Nephron (organoid): Measurements from ENCODE around the gene ANAPC16.

Experiments
- H3K27ac Mint-ChIP-seq, 3 experiments: 2 replicates each; pipeline ENCODE4 v1.8.0; 2020; ENCODE audit warnings: mixed read lengths in 3 of 3, mild to moderate bottlenecking in 2 of 3, moderate library complexity in 1 of 3
- H3K27me3 Mint-ChIP-seq: 2 replicates; pipeline ENCODE4 v1.8.0; 2021; ENCODE audit warnings: low read depth, mild to moderate bottlenecking, moderate library complexity, mixed read lengths
- H3K36me3 Mint-ChIP-seq: 2 replicates; pipeline ENCODE4 v1.8.0; 2020; ENCODE audit warnings: low read depth, mixed read lengths
- H3K4me1 Mint-ChIP-seq: 2 replicates; pipeline ENCODE4 v1.8.0; 2020; ENCODE audit warnings: mixed read lengths
- H3K4me3 Mint-ChIP-seq, 3 experiments: 2 replicates each; pipeline ENCODE4 v1.8.0; 2020; ENCODE audit warnings: mild to moderate bottlenecking in 3 of 3, mixed read lengths in 3 of 3, moderate library complexity in 2 of 3
- H3K9me3 Mint-ChIP-seq: 2 replicates; pipeline ENCODE4 v1.8.0; 2020; ENCODE audit warnings: mixed read lengths
- TF ChIP-seq, protein P1 (sequence below), 3 experiments: fragments of 200-600 bp; sonication (generic); IDR thresholded peaks; one replicate each; pipeline ENCODE4 v1.5.0; 2021; ENCODE audit warnings: antibody characterized with exemption in 3 of 3; ENCODE audit not compliant: unreplicated experiment in 3 of 3

The ANAPC16 gene

DNA sequence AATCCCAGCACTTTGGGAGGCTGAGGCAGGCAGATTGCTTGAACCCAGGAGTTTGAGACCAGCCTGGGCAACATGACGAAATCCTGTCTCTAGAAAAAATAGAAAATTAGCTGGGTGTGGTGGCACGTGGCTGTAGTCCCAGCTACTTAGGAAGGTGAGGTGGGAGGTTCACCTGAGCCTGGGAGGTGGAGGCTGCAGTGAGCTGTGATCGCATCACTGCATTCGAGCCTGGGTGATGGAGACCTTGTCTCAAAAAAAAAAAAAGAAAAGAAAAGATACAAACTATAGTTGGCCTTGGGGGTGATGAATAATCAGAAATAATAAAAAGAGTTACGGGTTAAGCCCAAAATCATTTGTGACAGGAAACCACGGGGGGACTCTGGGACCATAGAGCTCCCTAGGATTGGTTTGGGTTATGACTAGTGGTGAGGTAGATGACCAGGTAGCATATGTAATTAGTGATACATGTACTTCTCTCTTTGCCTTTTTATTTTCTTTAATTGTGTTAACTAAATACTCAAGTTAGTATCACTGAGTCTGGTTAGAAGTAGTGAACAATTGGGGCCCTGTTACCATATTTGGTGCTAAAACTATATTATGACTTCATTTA is 10.7 kb downstream of the ANAPC16 start:
- Mint-ChIP-seq H3K36me3 (peaks cover 32% of the 10 kb centered on the region), H3K27me3 (no peaks in the 10 kb centered on the region), H3K4me1 (peaks cover 39% of the 10 kb centered on the region), H3K4me3 (no peak overlapping the region), H3K27ac (peak overlapping the region; percentile 22 to 60 (median 37)), H3K9me3 (no peaks in the 10 kb centered on the region)
- TF ChIP-seq, protein P1, sequence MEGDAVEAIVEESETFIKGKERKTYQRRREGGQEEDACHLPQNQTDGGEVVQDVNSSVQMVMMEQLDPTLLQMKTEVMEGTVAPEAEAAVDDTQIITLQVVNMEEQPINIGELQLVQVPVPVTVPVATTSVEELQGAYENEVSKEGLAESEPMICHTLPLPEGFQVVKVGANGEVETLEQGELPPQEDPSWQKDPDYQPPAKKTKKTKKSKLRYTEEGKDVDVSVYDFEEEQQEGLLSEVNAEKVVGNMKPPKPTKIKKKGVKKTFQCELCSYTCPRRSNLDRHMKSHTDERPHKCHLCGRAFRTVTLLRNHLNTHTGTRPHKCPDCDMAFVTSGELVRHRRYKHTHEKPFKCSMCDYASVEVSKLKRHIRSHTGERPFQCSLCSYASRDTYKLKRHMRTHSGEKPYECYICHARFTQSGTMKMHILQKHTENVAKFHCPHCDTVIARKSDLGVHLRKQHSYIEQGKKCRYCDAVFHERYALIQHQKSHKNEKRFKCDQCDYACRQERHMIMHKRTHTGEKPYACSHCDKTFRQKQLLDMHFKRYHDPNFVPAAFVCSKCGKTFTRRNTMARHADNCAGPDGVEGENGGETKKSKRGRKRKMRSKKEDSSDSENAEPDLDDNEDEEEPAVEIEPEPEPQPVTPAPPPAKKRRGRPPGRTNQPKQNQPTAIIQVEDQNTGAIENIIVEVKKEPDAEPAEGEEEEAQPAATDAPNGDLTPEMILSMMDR (IDR thresholded peaks at IDR 0.05; ENCODE audit: unreplicated experiment in 3 of 3): no peak

DNA sequence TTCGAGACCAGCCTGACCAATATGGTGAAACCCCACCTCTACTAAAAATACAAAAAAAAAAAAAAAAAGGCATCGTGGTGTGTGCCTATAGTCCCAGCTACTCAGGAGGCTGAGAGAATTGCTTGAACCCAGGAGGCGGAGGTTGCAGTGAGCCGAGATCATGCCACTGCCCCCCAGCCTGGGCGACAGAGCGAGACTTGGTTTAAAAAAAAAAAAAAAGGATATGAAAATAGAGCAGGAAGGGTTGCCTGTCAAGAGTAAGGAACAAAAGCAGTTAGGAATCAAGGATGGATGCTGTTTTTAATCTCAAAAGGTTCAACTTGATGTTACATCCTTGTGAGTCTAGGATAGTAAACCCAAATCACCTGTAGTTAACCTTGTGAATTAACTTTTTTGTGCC is 12.0 kb downstream of the ANAPC16 start:
- Mint-ChIP-seq H3K4me1 (peaks cover 37% of the 10 kb centered on the region), H3K4me3 (no peak overlapping the region), H3K27ac (peak overlapping the region in 1 of 3 experiments; percentile 57), H3K27me3 (no peaks in the 10 kb centered on the region), H3K36me3 (peaks cover 31% of the 10 kb centered on the region), H3K9me3 (no peaks in the 10 kb centered on the region)
- TF ChIP-seq, protein P1 (IDR thresholded peaks at IDR 0.05; ENCODE audit: unreplicated experiment in 3 of 3): no peak

DNA sequence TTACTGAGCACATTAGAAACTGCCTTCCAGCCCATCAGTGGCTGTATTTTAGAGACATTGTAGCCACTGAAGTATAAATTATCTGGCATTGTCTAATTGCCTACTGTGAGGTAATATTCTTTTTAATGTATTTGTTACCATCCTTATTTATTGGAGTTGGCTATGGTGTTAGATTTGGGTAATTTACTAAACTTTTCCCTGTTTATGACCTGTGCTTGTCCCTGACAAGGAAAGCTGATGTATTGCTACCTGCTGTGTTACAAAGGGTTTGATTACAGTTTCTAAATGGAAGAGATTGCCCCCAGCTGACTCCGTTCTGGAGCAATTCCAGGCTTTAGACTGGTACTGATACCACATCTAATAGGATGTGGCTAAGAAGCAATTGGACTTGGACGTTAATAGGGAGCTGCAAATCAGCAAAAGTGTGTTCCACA is 12.5 kb downstream of the ANAPC16 start:
- Mint-ChIP-seq H3K27ac (peak overlapping the region; percentile 51 to 71 (median 57)), H3K4me1 (peaks cover 39% of the 10 kb centered on the region)

DNA sequence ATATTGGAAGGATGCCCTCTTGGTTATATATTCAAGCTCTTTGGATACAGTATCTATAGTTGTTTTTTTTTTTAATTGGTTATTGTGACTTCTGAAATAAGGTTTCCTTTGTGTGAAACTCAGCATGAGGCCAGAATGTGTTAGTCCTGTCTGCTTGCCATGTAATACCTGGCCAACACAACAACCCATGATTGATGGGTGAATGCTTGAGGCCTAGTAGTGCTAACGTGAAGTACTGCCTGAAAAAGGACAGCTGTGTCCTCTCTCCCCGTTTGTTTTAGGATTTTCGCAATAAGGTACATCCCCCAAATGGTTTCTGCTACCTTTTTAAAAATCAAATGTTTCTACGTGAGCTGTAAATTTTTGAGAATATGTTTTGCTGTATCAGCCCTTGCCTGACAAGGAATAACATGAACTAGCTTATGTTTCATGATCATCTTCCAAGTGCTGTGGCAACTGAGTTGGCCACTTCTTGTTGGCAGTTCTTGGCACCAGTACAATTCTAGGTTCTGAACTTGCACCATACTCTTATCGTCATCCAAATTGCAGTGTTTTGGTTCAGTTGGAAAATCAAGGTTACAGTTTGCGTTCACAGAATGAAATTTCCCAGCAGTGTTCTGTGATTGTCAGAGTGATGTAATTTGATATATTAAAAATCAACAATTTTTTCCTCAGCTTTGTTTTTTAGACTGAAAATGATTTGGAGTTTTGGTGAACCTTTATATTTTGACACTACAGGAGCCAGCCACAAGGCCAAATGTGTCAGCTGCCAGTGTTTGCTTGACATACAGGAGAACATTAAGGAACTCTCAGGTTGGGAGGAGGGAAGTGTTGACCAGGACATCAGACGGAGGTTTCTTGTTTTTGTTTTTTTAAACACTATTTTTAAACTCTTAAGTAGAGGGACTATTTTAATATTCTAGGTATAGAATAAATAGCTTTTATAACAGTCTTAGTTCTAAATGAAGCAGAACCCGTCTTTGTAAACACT is 13.7 kb downstream of the ANAPC16 start:
- peaks cover 31% of the 10 kb centered on the region for H3K4me1 Mint-ChIP-seq
- TF ChIP-seq, protein P1 (IDR thresholded peaks at IDR 0.05; ENCODE audit: unreplicated experiment in 3 of 3): no peak
- H3K36me3 Mint-ChIP-seq: peaks cover 35% of the 10 kb centered on the region
- H3K9me3 Mint-ChIP-seq: no peaks in the 10 kb centered on the region
- H3K27ac Mint-ChIP-seq: peak overlapping the region; percentile 29 to 87 (median 58)
- no peaks in the 10 kb centered on the region for H3K27me3 Mint-ChIP-seq
- no peak overlapping the region for H3K4me3 Mint-ChIP-seq

More for the DNA sequence above, 12.5 kb downstream of the ANAPC16 start:
- Mint-ChIP-seq H3K4me3 (no peak overlapping the region), H3K27me3 (no peaks in the 10 kb centered on the region), H3K9me3 (no peaks in the 10 kb centered on the region), H3K36me3 (peaks cover 36% of the 10 kb centered on the region)
- TF ChIP-seq, protein P1 (IDR thresholded peaks at IDR 0.05; ENCODE audit: unreplicated experiment in 3 of 3): no peak

DNA sequence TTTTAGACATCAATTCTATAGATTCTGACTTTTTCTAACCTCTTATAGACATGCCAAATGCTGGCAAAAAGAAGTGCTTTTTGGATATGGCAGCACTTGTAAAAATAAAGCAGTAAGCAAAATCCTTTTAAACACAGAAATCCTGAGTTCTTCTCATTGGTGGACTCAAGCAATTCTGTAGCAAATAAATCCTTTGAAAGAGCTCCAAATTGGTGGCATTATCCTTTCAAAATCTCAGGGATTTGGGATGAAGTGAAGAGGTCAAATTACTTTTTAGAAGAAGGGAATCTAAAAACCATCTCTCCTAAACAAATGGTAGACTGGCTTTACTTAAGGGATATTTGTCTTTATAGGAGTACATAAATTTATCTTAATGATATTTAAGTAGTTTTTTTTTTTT is 17.8 kb downstream of the ANAPC16 start:
- Mint-ChIP-seq H3K27me3 (no peaks in the 10 kb centered on the region), H3K4me3 (no peak overlapping the region), H3K4me1 (peaks cover 33% of the 10 kb centered on the region), H3K36me3 (peaks cover 45% of the 10 kb centered on the region), H3K9me3 (no peaks in the 10 kb centered on the region), H3K27ac (no peak overlapping the region)
- TF ChIP-seq, protein P1 (IDR thresholded peaks at IDR 0.05; ENCODE audit: unreplicated experiment in 3 of 3): no peak
